SJCRH30 (cell line): ENCODE results near the gene C3orf22. TPM values are rescaled to one million over a fixed set of nuclear protein-coding genes. Genes with fewer than 3 reads are reported as not detected.
A peak's percentile ranks its signal among the peaks of the same experiment; 100 is the strongest.

Experiments used
- DNase-seq, 2 experiments: peaks; one replicate each; pipeline ENCODE4 v3.0.0-alpha.2; 2015 to 2020
- H3K27ac ChIP-seq: fragments of 250-450 bp; sonication (Bioruptor Pico); 2 replicates; pipeline ENCODE4 v1.5.1; 2020; ENCODE audit warnings: mild to moderate bottlenecking, moderate library complexity
- H3K27me3 ChIP-seq: fragments of 250-450 bp; sonication (Bioruptor Pico); 2 replicates; pipeline ENCODE4 v1.5.1; 2020; ENCODE audit warnings: mild to moderate bottlenecking, moderate library complexity
- H3K36me3 ChIP-seq: fragments of 250-450 bp; sonication (Bioruptor Pico); 2 replicates; pipeline ENCODE4 v1.5.1; 2020; ENCODE audit warnings: mild to moderate bottlenecking, moderate library complexity
- H3K4me1 ChIP-seq: fragments of 250-450 bp; sonication (Bioruptor Pico); 2 replicates; pipeline ENCODE4 v1.5.1; 2020; ENCODE audit warnings: mild to moderate bottlenecking, moderate library complexity
- H3K4me3 ChIP-seq: fragments of 250-450 bp; sonication (Bioruptor Pico); 2 replicates; pipeline ENCODE4 v1.5.1; 2020; ENCODE audit warnings: mild to moderate bottlenecking, moderate library complexity
- H3K9me3 ChIP-seq: fragments of 250-450 bp; sonication (Bioruptor Pico); replicated peaks from 2 replicates; pipeline ENCODE4 v1.5.1; 2020; ENCODE audit warnings: mild to moderate bottlenecking, moderate library complexity
- total RNA-seq: library from RNA; depleted of rRNA; stranded (reverse); fragments of >200 nt; shearing (Covaris generic); gene quantifications from 2 replicates; pipeline ENCODE4 v1.2.3, GENCODE V29; 2014

The C3orf22 gene
- total RNA-seq, 1 experiment from 2014 or later = not detected

DNA sequence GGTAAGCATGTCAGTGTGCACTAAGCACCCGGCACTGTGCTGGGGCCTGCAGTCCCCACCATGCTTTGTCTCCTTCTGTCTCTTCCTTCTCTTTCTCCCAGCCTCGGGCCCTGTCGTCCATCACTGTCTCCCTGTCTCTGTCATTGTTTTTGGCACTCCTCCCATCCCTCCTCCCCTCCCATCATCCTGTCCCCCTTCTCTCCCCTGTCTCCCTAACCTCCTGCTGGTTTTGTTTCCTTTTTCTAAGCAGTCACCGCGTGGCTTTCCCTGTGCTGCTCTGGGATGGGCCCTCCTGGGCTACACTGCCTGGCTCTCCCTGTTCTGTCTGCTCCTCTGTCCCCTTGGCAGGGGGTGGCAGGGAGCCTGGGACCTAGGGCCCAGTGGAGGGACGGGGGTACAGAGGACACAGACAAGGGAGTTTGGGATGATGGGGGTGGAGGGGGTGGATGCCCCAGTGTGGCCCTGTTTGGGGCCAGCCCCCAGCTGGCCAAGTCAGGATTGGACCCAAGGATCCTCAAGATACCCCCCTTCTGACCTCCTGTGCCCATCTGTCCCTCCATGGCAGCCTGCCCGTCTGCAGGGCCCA is 29.1 kb downstream of the C3orf22 start:
- H3K4me3 ChIP-seq = no peak overlapping the region
- H3K27me3 ChIP-seq = peaks cover 10% of the 10 kb centered on the region
- DNase-seq = no peak
- no peaks in the 10 kb centered on the region for H3K4me1 ChIP-seq
- no peak overlapping the region for H3K27ac ChIP-seq
- H3K9me3 ChIP-seq = no peaks in the 10 kb centered on the region
- no peaks in the 10 kb centered on the region for H3K36me3 ChIP-seq

DNA sequence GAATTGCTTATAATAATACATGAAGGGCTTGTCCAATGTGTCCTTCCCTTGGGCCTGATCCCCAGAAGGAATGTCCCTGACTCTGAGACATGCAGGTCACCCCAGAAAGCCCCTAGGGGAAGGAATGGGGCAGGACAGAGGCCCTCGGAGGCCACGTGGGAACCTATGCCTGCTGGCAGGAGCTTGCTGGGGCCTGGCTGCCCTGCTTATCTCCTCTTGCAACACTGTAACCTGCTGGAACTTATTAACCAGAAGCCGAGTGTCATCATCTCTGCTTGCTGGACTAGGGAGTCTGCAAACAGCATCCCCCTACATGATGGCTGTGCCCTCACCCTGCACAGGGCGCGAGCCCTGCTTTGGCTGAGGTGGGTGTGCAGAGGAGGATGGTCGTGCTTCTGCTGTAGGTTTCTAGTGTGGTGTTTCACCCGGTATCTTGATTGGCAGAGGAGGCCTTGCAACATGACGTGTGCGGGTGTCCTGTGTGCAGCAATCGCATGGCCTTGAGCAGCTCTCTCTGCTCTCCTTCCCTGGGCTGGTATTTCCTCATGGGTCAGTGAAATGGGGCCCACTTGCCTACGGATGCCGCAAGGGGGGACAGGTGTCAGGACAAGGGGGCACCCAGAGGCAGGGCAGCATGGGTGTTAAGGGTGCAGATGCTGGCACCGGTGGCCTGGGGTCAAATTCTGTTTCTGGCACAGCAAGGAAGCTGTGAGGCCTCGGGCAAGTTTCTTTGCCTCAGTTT is 29.8 kb downstream of the C3orf22 start:
- H3K4me3 ChIP-seq = no peak overlapping the region
- H3K27ac ChIP-seq = no peak overlapping the region
- no peak for DNase-seq
- H3K27me3 ChIP-seq = peaks cover 9% of the 10 kb centered on the region
- no peaks in the 10 kb centered on the region for H3K4me1 ChIP-seq
- no peaks in the 10 kb centered on the region for H3K9me3 ChIP-seq
- H3K36me3 ChIP-seq = no peaks in the 10 kb centered on the region

DNA sequence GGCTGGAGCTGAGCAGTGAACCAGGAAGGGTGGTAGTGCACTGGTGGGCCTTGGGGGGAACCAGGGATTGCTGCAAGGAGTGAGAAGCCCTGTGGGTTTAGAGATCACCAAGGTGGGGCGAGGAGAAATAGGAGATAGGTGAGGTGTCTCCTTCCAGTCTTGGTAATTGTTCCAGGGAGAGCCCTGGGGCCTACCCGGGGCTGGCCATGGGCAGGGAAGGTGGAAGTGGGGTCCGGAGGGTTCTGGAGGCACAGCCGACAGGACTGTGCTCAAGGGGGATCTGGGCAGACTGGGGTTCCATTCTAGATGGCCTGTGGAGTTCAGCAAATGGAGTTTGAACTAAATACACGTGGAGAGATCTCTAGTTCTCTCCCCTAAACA is 30.3 kb downstream of the C3orf22 start:
- Histone ChIP-seq H3K4me3 (no peak overlapping the region), H3K4me1 (no peaks in the 10 kb centered on the region), H3K36me3 (no peaks in the 10 kb centered on the region), H3K27ac (no peak overlapping the region), H3K27me3 (peaks cover 5% of the 10 kb centered on the region; the same call in 1 of the 2 replicates), H3K9me3 (no peaks in the 10 kb centered on the region)
- no peak for DNase-seq

DNA sequence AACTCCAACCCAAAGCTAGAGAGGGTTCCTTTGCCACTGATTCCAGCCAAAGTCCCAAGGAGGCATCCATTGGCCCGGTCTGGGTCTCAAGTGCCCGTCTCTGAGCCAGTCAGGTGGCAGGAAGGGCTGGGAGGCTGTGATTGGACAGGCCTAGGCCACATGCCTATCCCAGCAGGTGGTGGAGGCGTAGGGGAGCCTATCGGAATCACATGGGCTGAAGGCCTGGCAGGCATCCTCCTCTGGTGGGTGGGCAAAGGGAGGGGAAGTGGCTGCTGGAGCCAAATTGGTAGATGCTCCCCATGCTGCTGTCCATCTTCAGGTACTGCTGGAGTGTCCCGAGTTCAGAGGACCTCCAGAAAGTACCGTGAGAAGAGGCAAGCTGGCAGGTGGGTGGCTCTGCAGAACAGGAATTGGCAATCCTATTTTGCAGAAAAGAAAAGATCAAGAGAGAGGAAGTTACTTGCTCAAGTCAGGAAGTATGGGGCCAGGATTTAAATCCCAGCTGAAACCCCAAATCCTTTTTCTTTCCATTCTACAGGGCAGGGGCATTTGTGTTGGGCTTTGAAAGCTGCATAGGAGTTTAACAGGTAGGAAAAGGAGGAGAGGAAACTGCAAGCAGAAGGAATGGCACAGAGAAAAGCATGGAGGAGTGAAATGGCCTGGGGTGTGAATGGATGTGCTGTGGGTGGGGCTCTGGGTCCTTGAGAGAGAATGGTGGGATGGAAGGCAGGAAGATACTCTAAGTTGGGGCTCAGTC is 31.1 kb downstream of the C3orf22 start:
- no peak overlapping the region for H3K27ac ChIP-seq
- H3K4me3 ChIP-seq = no peak overlapping the region
- no peaks in the 10 kb centered on the region for H3K36me3 ChIP-seq
- H3K4me1 ChIP-seq = no peaks in the 10 kb centered on the region
- no peaks in the 10 kb centered on the region for H3K9me3 ChIP-seq
- DNase-seq = no peak
- H3K27me3 ChIP-seq = peaks cover 3% of the 10 kb centered on the region; the same call in 1 of the 2 replicates

DNA sequence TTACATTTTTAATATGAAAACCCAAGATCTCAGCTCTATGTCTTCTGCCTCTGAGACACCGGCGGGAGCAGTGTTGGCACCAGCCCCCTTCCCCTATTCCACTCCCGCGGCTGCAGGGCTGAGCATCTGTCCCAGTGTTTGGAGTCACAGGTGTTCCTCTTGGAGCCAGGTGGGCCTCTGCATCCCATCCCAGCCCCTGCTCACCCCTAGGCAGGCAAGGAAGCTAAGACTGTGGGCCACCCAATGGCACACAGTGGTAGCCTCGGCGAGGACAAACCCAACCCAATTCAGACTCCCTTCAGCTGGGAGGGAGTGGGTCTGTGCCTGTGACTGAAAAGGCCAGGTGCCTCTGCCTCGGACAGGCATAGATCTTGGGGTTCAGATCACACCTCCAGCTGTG is 31.7 kb downstream of the C3orf22 start:
- Histone ChIP-seq H3K27me3 (no peaks in the 10 kb centered on the region), H3K27ac (no peak overlapping the region), H3K4me1 (no peaks in the 10 kb centered on the region), H3K36me3 (no peaks in the 10 kb centered on the region), H3K9me3 (no peaks in the 10 kb centered on the region), H3K4me3 (no peak overlapping the region)
- DNase-seq = no peak

DNA sequence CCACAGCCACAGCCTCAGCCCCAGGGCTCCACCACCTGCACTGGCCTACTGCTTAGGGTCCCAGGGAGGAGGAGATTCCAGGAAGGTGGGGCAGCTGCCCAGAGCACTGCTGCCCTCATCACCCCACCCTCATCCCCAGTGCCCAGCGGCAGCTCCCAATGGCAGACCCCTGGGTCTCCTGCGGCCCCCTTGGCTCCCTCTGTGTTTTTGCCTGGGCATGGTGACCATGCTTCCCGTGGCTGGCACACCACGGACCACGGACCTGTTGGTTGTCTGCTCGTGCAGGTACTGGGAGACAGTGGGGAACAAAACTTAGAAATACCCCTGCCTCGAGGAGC is 32.1 kb downstream of the C3orf22 start:
- H3K27me3 ChIP-seq = no peaks in the 10 kb centered on the region

DNA sequence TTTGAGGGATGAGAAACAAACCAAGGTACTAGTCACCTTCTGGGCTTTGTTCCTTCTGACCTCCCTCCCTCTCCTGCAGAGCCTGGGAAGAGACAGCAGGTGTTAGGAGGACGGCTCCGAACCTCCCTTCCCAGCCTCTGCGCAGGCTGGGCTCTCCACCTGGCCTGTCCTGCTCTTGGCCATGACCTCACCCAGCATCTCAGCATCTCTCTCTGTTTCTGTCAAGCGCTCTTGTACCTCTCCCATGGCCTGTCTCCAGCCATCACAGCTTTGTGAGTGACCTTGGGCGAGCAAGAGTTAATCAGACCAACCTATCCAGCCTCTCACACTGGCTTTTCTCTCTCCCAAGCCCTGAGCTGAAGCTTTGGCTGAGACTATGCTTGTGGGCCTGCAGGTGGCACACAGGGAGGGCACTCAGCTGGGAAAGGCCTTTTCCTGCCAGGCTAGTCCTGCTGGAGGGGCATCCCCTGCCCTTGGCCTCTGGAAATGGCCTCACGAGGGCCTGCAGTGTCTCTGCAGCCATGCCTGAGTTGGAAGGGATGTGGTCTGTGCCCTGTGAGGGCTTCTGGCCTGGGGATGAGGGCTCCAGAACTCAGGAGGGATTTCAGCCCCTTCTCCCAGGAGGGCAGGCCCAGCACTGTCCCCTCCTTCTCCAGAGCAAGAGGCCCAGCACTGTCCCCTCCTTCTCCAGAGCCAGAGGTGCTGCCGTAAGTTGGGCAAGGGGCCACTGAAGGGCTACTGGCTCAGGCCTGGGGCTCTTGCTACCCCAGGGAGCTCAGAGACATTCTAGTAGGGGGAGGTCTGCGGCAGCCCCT is 32.7 kb downstream of the C3orf22 start:
- no peak overlapping the region for H3K27ac ChIP-seq
- no peak overlapping the region for H3K4me3 ChIP-seq
- DNase-seq = no peak
- no peaks in the 10 kb centered on the region for H3K9me3 ChIP-seq
- H3K27me3 ChIP-seq = no peaks in the 10 kb centered on the region
- H3K36me3 ChIP-seq = no peaks in the 10 kb centered on the region
- no peaks in the 10 kb centered on the region for H3K4me1 ChIP-seq

More for the DNA sequence above, 32.1 kb downstream of the C3orf22 start:
- no peaks in the 10 kb centered on the region for H3K9me3 ChIP-seq
- no peak overlapping the region for H3K4me3 ChIP-seq
- no peak overlapping the region for H3K27ac ChIP-seq
- no peak for DNase-seq
- H3K4me1 ChIP-seq = no peaks in the 10 kb centered on the region
- H3K36me3 ChIP-seq = no peaks in the 10 kb centered on the region

DNA sequence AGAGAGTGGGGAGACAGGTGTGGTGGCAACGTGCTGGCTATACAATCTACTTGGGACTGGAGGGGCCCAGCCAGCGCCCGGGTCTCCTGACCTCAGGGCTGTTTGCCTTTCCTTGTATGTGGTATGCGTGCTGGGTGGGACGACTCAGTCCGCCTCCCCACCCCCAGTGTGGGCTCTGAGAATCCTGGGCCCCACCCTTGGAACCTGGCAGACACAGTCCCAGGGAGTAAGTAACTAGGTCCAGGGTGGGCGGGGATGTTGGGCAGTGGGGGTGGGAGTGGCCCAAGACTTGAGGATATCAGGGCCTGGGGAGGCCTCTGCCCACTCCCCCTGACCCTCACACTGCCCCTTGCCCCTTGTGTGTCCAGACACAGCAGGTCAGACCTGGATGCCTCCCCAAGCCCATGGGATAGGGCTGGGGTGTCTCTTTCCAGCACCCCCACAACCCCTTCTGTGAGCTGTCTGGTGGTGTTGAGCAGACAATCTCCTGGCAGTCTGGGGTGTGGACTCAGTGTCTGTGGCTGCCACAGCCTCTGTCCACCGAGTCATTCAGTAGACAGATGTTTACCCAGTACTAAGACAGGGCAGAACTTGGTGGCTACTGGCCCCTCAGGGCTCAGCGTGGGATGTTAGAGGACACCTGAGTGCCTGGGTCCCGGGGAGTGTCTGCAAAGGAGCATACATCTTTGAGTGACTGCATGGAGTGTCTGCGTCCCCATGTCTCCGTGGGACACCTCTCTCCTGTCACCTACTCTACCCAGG is 33.5 kb downstream of the C3orf22 start:
- no peaks in the 10 kb centered on the region for H3K9me3 ChIP-seq
- H3K4me1 ChIP-seq = no peaks in the 10 kb centered on the region
- no peak overlapping the region for H3K4me3 ChIP-seq
- H3K27ac ChIP-seq = no peak overlapping the region
- no peaks in the 10 kb centered on the region for H3K36me3 ChIP-seq
- no peaks in the 10 kb centered on the region for H3K27me3 ChIP-seq
- DNase-seq = no peak

DNA sequence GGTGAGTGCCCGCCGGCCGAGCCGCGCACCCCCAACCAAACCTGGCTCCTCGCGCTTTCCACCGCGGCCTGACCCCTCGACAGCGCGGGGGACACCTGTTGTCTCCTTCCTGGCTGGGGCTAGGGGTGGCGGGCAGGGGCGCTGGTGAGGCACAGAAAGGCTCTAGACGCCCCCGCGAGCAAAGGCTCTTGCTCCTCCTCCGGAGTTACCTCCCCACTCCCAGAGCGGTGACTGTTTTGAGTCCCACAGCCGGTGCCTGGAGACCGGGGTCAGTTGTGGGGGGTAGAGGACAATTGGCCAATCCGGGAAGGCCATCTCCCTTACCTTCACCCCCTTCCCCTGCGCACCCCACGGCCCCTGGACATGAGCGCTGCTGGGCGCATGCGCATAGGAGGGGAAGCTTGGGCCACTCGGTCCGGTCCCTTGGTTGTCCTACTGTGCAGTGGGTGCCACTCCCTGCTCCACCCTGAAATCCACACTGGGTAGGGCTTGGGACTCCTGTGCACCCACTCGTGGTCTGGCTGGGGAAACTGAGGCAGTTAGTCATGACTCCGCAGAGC is 34.2 kb downstream of the C3orf22 start:
- Histone ChIP-seq H3K4me1 (no peaks in the 10 kb centered on the region), H3K27ac (no peak overlapping the region), H3K36me3 (no peaks in the 10 kb centered on the region), H3K27me3 (no peaks in the 10 kb centered on the region), H3K4me3 (no peak overlapping the region), H3K9me3 (no peaks in the 10 kb centered on the region)
- no peak for DNase-seq

DNA sequence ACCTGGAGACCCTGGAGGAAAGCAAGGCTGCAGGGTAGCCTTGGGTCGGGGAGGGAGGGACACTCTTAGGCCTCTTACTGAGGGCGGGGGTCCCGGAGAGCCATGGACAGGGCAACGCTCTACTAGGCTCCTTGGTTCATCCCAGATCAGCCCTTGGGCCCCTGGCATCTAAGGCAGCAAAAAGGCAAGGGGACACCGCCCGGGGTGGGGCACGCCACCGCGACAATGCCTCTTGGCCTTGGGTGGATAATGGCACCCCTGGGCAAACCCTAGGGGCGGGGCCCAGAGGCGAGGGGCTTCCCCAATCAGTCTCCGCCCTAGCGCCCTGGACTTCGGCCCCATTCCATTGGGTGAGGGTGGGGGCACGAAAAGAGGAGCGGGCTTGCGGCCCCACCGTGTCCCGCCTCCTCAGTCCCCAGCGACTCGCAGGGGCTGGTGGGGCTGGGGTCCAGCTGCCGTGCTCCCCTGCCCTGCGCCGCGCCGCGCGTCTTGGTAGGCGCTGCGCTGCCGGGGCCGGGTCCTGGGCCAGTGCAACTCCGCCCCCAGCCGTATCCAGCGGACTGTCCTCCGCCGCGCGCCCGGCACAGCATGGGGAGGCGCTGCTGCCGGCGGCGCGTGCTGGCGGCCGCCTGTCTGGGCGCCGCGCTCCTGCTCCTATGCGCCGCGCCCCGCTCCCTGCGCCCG is 34.8 kb downstream of the C3orf22 start, which contains the start of gene CHST13:
Gene CHST13 (plus strand): TSS at position 411 of the 684 bp plus-strand sequence. CDS start 178 bp downstream, at position 589.
- Histone ChIP-seq H3K27ac (no peak within 1 kb of the TSS), H3K4me1 (no peaks in the 10 kb centered on the region), H3K36me3 (no peaks in the 10 kb centered on the region), H3K27me3 (no peaks in the 10 kb centered on the region), H3K4me3 (no peak within 1 kb of the TSS), H3K9me3 (no peaks in the 10 kb centered on the region)
- no peak for DNase-seq

DNA sequence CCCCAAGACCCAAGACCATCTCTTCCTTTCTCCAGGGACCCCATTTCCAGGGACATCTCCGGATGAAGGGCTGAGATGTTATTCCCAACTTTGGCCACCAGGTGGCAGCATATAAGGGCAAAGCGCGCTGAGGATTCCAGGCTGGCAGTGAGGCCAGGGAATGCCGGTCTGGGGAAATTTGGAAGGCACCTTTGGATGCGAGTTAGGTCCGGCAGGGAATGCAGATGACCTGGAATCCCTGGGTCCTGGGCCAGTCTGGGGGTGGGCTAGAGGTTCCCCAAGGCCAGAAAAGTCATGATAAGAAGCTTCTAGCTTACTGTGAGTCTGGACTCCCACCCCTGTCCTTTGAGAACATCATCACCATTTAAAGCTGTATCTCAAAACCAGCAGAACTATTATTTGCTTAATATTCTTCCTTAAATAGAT is 36.4 kb downstream of the C3orf22 start:
- Histone ChIP-seq H3K36me3 (no peaks in the 10 kb centered on the region), H3K27me3 (no peaks in the 10 kb centered on the region), H3K9me3 (no peaks in the 10 kb centered on the region), H3K4me1 (no peaks in the 10 kb centered on the region), H3K4me3 (no peak overlapping the region), H3K27ac (no peak overlapping the region)
- DNase-seq = peak; percentile 43 to 75

DNA sequence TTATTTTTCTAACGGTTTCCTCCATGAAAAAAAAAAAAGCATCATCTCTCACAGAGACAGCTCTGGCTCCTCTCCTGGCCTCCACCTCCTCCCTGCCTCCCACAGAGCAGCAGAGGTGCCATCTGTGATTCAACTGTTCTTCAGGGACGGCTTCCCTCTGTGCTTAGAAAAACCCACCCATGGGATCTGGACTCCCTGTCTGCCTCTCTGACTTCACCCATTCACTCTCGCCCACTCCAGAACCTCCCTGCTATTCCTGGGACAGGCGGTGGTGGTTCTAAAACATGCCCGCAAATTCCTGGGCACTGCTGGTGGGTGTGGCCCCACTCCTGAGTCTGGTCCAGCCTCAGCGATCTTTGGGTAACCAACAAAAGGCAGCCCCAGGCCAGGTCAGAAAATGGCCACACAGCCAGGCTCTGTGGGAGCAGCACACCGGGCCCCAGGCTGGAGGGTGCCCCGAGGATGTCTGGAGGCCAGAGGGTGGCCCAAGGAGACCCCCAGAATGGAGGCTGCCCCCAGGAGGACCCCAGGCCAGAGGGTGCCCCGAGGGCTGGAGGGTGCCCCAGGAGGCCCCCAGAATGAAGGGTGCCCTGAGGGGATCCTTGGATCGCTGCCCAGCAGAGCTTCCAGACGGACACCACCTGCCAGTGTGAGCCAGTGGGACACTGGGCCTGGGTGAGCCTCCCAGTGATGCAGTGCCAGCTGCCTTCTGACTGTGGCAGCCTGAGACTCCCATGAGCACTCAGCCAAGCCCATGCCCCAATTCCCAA is 37.4 kb downstream of the C3orf22 start:
- Histone ChIP-seq H3K4me1 (no peaks in the 10 kb centered on the region), H3K9me3 (no peaks in the 10 kb centered on the region), H3K27me3 (no peaks in the 10 kb centered on the region), H3K36me3 (no peaks in the 10 kb centered on the region), H3K4me3 (no peak overlapping the region), H3K27ac (no peak overlapping the region)
- DNase-seq = no peak
